ENCODE results near the gene IFTAP.
A peak's percentile ranks its signal among the peaks of the same experiment; 100 is the strongest.

DNA sequence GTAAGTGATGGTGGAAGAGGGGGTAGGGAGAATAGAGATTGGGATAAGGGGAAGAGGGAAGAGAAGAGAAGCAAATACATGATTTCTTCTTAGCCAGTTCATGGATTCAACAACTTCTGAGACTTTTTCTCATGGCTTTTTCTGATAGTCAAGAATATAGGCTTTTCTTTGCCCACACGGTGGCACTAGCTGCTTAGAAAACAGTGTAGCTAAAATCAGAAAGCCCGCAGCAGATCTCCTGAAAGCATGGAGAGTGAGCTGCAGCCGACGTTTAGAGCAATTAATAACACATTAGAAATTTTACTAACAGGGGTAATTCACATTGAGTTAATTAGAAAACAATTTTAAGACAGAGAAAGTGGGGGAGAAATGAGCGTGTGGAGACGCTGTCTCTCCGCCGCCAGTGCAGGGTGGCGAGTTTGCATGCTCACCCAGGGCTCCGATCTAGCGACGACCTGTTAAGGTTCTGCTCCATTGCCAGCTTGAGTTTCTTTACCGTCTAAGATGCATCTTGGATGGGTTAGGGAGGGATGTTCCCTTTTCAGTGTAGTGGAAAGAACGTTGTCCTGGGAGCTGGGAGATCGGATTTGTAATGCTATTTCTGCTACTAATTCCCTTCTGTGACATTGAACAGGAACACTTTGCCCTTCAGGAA lies 29.8 kb upstream of the IFTAP start:
- TF ChIP-seq EZH2 (conservative IDR thresholded peaks at IDR 0.05; ENCODE audit: low read depth, low read length) (no peak), KDM5B (CRISPR knock-in tag; IDR thresholded peaks at IDR 0.05; ENCODE audit: borderline replicate concordance) (no peak), ZNF644 (CRISPR knock-in tag; IDR thresholded peaks at IDR 0.05; ENCODE audit: low read depth) (no peak), NBN (conservative IDR thresholded peaks at IDR 0.05) (no peak), JUNB (CRISPR knock-in tag; IDR thresholded peaks at IDR 0.05; ENCODE audit: borderline replicate concordance) (no peak), HCFC1 (IDR thresholded peaks at IDR 0.05; ENCODE audit: low read depth, low read length) (no peak), YY1 (IDR thresholded peaks at IDR 0.05; ENCODE audit: insufficient read depth, insufficient replicate concordance, low read depth, low read length) (no peak), ELK4 (CRISPR knock-in tag; IDR thresholded peaks at IDR 0.05; ENCODE audit: borderline replicate concordance) (no peak)
- TF ChIP-seq, protein P1, sequence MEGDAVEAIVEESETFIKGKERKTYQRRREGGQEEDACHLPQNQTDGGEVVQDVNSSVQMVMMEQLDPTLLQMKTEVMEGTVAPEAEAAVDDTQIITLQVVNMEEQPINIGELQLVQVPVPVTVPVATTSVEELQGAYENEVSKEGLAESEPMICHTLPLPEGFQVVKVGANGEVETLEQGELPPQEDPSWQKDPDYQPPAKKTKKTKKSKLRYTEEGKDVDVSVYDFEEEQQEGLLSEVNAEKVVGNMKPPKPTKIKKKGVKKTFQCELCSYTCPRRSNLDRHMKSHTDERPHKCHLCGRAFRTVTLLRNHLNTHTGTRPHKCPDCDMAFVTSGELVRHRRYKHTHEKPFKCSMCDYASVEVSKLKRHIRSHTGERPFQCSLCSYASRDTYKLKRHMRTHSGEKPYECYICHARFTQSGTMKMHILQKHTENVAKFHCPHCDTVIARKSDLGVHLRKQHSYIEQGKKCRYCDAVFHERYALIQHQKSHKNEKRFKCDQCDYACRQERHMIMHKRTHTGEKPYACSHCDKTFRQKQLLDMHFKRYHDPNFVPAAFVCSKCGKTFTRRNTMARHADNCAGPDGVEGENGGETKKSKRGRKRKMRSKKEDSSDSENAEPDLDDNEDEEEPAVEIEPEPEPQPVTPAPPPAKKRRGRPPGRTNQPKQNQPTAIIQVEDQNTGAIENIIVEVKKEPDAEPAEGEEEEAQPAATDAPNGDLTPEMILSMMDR (CRISPR knock-in tag; IDR thresholded peaks at IDR 0.05): peak; percentile 66

All from HepG2 (cell line).